NCI-H2029 (cell line): ENCODE results near the gene EYS.
"Not testable (repeated sequence)": the region's sequence is repeated elsewhere in the genome, so short reads cannot be mapped to it uniquely, and the experiment has no call there.

Experiments used
- DNase-seq: peaks from one replicate; lab custom pipeline; 2025; lab: John Stamatoyannopoulos, UW

The EYS gene

DNA sequence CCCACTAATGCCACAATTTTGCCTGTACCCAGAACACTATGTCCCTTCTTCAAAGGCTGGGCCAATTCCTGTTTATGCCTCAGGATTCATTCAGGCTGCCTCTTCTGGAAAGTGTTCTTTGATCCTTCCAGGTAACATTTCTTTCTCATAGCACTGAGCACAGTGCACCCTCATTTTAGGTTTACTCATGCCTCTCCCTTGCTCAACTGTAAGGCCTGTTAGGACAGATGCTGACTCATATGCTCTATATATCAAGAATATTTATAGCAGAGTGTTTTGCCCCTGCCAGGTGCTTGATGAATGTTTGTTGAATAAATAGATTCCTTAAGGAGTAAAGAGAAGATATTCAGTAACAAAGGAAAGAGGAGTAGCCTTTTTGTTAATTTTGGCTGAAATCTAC, 1807.5 kb downstream of the EYS start:
- no peak for DNase-seq

DNA sequence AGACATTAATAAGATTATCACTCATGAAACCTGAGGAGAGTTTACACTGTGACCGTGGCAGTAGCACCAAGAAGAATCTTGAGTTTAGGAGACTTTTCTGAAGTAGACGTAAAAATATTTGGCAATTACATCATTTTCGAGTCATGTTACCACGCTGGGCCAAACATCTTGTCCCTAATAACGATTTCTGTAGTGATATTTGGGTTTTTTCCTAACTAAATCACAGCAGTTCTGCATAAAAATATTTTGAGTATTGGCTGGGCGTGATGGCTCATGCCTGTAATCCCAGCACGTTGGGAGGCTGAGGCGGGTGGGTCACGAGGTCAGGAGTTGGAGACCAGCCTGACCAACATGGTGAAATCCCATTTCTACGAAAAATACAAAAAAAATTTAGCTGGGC, 1809.1 kb downstream of the EYS start:
- no peak for DNase-seq

DNA sequence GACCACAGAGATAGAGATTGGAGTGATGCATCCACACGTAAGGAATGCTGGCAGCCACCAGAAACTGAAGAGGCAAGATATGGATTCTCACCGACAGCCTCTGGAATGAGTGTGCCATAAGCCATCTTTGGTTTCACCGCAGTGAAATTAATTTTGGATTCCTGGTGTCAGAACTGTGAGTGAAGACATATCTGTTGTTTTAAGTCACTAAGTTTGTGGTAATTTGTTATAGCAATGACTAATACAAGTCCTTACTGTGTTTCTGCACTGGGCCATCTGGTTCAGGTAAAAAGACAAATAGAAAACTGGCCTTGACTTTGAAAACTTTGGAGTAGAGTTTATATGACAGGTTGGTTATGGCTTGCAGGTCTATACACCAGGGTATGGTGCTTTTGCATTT, 1809.6 kb downstream of the EYS start:
- DNase-seq: no peak

DNA sequence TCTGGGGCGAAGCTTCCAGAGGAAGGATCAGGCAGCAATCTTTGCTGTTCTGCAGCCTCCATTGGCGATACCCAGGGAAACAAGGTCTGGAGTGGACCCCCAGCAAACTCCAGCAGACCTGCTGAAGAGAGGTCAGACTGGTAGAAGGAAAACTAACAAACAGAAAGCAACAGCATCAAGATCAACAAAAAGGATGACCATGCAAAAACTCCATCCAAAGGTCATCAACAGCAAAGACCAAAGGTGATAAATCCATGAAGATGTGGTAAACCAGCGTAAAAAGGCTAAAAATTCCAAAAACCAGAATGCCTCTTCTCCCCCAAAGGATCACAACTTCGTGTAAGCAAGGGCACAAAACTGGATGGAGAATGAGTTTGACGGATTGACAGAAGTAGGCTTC, 1818.6 kb downstream of the EYS start:
- DNase-seq: no peak

DNA sequence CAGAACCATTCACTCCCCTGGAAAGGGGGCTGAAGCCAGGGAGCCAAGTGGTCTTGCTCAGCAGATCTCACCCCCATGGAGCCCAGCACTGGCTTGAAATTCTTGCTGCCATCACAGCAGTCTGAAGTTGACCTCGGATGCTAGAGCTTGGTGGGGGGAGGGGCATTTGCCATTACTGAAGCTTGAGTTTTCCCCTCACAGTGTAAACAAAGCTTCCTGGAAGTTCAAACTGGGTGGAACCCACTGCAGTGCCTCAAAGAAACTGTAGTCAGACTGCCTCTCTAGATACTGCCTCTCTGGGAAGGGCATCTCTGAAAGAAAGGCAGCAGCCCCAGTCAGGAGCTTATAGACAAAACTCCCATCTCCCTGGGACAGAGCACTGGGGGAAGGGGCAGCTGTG, 1819.2 kb downstream of the EYS start:
- DNase-seq: not testable (repeated sequence)

DNA sequence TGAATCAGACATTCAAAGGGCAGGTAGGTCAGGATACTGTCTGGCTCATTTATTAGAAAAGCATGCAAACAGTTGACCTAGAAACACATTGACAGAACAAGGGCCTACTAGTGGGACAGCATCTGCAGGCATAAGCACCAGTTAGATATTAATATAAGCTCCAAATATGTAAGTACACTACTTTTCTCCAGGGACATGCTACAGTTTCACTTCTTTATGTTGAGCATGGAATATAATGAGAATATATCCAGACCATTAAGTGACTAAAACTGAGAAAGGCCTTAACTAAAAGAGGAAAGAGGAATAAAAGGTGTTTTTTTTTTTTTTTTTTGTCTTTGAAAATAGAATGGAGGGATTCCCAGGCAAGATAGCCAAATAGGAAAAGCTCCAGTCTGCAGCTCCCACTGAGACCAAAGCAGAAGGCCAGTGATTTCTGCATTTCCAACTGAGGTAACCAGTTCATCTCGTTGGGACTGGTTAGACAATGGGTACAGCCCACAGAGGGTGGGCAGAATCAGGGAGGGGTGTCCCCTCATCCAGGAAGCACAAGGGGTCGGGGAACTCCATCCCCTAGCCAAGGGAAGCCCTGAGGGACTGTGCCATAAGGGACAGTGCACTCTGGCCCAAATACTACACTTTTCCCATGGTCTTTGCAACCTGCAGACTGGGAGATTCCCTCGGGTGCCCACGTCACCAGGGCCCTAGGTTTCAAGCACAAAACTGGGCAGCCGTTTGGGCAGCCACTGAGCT, 1819.8 kb downstream of the EYS start:
- no peak for DNase-seq

DNA sequence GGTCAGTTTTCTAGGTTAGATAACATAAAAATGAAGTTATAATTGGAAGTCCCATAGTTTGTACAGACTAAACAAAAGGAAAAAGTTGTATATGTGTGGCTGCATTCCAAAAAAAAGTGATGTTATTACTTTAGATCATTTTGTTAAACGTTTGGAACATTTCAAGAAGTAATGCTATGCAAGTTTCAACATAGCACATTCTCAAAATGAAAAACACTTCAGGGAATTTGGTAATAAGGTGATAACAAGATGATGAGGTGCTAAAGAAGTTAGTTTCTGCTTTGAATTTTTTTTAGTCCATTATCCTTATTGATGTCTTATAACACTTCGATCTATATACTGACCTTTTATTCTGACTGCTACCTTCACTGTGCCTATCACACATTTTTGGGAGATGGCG, 1820.7 kb downstream of the EYS start:
- no peak for DNase-seq

DNA sequence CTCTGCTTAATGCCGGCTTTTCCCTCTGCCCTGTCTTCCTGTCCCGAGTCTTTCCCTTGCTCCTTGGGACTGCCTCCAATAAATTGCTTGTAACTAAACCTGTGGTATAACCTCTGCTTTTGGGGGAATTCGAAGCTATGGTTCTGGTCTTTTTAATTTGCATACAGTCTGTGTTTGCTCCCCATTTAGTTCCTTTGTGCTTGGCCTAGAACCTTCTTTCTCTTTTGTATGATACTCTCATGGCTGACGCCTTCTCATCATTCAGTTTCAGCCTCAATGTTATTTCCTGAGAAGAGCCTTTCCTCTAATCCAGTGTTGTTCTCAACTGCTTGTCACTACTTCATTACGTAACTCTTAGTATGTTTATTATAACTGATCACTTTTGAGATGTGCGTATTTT, 1823.4 kb downstream of the EYS start:
- DNase-seq: no peak

DNA sequence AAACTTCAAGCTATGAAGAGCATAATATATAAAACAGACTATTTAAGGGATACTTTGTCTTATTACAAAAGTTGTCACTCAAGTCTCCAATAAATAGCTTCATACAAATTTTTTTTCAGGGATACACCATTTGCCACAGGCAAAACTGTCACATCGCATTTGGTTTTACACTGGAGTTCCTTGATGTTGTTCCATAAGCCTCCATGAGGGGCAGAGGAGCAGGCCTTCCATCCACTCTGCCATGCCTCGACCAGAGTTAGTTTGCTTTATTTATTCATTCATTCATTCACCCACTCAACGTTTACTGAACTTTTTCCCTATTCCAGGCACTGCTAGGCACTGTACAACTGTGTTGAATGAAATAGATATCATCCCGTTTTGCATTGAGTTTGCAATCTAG, 1824.8 kb downstream of the EYS start:
- DNase-seq: no peak

DNA sequence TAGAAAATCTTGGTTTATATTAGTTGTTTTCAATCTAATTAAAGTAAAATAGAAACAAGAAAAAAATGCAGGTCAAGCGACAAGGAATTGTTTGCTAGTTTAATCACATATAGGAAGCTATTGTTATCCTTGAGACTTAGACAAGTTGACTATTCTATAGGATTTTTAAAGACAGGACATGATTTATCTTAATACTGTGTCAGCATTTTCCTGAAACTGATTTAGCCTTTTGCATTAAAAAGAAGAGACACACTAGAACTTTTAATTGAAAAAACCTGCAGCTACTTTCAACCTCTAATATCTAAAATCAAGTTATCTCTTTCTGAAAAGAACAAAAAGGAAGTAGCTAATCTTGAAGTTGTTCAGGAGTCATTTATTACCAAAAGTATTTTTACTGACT, 1825.2 kb downstream of the EYS start:
- no peak for DNase-seq

DNA sequence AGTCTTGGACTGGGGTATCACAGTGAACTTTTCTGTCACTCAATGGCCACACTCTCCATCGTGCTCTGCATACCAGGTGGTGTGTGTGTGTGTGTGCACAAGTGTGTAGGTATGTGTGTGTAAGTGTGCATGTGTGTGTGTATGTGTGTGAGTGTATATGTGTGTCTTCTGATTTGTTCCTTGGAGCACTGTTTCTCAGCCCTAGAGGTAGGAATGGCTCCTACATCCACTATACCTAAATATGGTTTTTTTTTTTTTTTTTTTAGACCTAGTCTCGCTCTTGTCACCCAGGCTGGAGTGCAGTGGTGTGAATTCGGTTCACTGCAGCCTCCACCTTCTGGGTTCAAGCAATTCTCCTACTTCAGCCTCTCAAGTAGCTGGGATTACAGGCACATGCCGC, 1834.8 kb downstream of the EYS start:
- no peak for DNase-seq

DNA sequence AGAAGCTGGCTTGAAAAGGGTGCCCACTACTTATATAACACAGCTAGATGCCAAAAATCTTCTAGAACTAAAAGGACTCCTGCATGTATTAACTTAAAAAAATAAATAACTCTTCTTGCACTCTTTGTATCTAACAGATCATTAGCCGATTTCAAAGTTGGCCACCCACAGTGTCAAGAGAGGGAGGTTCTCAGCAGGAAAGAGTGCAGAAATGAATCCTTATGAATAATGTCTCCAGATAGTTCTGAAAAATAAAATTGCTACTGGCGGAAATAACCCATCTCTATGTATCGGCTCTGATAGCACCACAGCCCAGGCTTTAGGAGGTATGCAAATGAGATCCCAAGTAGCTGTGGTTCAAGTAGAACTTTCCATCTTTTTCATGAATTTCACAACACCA, 1838.7 kb downstream of the EYS start:
- no peak for DNase-seq

DNA sequence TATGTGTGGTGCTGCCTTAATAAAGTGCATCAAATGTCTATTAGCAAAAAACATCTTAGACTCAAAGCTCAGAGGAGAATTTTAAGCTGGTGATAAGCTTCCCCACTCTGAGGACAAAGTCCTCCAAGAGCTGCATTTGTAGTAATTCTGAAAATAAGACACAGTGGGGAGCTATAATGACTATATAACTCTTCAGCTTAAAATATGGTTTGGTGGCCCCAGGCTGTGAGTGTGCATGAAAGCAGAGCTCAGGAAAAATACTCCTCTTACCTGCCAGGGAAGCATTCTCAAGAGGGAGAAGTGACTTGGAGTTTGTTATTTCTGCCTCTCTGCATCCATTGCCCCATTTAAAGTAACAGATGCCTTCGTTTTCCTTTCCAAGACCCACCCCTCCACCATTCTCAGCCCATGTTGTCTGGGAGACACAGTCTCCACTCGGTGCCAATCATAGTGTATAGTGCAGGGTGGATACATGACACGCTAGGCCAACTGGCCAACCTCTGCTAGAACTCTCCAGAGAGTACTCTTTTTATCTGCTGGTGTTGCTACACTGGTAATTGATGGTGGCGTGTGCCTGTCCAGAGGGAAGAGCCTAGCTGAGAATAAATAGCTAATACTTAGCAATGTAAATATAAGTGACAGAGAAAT, 1842.2 kb downstream of the EYS start:
- DNase-seq: no peak

DNA sequence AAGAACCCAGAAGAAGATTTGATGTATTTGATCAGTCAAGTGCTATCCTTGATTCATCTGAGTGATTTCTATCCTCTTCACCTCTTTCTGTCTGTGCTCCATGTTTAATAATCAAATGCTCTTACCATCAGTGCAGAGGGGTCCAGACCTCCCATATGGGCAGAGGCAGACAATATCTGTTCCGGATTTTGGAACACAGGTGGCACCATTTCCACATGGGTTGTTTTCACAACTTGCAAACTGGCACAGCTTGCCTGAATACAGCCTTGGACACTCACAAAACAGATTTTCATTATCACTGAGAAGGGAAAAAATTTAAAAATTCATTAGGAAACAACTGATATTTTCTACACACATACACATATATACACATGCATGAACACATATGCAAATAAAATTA, 1843.0 kb downstream of the EYS start:
- DNase-seq: no peak

DNA sequence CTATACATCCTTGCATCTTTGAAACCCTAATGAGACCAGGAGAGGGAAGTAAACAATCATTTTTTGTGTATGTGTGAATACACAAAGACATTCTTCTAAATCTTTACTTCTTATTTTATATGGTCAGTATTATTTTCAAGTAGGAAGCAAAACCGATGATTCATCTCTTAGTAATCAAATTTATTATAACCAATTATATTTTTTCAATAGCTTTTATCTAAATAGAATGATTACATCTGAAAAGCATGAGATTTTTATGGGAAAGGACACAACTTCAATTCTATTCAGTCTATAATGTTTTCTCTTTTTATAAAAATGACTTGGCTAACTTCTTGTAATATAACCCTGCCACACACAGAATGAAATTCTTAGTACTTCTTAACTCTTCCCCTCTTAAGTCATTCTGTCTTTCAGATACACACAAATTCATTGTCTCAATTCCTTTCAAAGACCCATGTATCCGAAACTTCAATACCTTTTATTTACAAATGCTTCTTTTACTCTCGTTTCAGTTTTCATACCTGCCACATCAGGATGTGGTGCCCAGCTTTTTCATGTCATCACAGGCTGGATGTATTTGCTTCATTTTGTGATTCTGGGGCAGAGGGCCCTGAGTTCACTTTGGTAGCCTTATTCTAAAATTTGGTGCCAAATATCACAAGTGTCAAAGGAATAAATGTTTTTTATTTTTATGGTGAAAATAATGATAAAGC, 1844.4 kb downstream of the EYS start:
- DNase-seq: no peak

DNA sequence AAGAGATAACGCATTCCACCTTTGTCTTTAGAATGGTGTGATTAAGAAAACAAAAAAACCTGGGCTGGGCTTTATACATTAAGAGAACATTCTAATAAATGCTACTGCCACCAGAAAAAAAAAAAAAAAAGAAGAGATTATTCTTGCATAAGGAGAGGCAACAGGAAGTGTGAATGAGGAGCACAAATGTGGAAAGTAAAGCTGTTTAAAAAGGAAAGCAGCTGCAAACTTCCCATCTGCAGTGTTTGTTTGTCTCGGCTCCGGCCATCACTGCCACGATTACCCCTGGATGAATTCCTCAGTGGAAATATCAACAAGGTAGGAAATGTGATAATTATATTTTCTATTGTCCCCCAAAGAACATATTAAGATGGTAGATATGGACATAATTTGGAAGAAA, 1847.5 kb downstream of the EYS start:
- DNase-seq: no peak

DNA sequence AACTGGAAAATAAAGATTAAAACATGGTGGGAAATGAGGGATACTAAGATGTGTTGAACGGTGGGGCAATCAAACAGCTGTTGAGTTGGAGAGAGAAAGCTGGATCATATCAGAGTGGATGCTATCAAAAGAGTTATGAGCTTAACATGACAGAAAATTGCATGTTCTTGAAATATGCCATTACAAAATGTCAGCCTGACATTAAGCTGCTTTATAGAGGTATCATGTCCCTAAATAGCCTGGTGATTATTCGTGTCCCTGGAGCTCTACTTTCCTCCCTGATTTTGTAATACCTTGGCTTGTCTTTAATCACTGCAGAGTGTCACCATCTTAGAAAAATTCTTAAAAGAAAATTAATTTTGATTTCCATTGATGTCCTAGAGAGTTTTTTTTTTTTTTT, 1848.3 kb downstream of the EYS start:
- no peak for DNase-seq

DNA sequence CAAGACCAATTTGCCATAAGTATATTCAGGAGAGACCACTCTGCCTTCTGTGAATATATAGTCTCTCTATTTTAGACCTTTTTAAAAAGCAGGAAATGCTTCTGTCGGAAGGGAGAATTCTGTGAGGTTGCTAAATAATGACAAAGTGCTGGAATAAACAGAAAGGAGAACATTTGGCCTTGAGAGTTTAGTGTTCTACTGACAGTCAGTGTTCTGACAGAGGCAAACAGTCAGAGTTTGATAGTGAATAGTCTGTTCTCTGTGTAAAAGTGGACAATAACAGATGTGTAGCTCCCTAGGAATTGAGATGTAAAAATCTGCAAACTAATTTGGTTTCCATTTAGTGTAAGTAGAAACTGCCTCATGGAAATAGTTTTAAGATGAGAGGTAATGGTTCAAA, 1850.8 kb downstream of the EYS start:
- no peak for DNase-seq

DNA sequence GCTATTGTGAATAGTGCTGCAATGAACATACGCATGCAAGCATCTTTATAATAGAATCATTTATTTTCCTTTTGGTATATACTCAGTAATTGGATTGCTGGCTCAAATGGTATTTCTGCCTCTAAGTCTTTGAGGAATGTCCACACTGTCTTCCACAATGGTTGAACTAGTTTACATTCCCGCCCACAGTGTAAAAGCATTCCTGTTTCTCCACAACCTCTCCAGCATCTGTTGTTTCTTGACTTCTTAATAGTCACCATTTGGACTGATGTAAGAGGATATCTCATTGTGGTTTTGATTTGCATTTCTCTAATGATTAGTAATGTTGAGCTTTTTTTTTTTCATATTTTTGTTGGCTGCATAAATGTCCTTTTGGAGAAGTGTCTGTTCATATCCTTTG, 1862.7 kb downstream of the EYS start:
- no peak for DNase-seq

DNA sequence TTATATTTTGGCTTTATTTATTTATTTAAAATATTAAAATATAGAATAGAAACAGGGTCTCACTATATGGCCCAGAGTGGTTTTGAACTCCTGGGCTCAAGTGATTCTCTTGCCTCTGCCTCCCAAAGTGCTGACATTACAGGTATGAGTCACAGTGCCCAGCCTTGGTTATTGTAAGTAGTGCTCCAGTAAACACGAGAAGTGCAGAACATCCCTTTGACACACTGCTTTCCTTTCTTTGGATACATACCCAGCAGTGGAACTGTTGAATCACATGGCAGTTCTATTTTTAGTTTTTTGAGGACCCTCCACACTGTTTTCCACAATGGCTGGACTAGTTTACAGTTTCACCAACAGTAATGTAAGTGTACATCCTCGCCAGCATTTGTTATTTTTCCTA, 1867.5 kb downstream of the EYS start:
- no peak for DNase-seq

DNA sequence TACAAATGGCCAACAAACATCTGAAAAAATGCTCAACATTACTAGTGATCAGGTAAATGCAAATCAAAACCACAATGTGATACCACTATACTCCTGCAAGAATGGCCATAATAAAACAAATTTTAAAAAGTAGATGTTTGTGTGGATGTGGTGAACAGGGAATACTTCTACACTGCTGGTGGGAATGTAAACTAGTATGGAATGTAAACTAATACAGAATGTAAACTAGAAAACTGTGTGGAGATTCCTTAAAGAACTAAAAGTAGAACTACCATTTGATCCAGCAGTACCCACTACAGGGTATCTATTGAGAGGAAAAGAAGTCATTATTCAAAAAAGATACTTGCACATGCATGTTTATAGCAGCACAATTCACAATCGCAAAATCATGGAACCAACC, 1878.3 kb downstream of the EYS start:
- DNase-seq: not testable (repeated sequence)

DNA sequence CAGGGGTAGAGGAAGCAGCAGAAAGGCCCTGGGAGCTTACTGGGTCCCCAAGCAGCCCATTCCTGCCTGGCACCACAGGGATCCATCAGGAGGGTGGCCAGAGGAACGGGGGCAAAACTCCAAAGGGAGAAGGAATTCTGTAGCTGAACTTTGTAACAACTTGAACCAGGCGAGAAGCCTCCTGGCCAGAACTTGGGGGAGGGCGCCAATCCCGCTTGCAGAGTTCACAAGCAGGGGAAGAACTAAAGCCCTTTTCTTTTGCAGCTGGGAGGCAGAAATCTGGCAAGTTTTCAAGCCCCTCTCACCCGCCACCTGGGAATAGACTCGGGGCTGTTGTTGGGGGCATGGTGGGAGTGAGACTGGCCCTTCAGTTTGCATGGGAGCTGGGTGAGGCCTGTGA, 1882.3 kb downstream of the EYS start:
- DNase-seq: no peak

DNA sequence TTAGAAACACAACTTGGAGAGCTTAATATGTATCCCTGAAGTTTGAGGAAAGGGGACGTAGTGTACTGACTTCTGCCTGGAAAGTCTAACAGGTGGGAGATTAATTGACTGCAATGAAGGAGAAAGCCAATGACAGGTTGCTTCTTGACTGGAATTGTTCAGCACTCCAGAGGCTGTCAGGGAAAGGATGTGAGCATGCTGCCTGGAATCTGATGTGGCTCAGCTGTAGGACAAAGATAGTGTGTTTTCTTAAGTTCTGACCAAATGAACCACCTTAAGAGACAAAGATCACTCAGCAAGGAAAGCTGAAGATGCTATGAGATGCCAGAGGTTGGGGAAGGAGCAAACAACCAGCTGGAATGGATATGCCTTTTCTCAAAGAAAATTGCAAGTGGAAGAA, 1885.6 kb downstream of the EYS start:
- no peak for DNase-seq

DNA sequence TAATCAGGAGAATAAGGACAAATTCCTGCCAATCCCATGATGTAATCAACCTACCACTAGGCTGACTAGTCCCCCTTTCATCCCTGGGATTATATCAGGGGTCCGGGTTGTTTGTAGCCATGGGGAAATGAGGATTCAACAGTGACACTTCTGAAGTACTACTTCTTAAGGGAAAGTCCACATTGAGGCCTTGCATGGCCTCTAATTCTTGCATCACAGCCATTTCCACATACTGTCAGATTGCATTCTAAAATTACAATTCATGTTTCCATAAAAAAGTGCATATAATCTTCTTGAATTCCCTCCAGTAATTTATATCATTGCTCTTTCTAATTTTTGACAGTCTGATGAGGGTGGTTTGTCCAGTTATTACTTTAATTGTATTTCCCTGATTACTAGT, 1887.2 kb downstream of the EYS start:
- no peak for DNase-seq
